MV-4-11 (cell line): ENCODE measurements around the gene LRRC49.

Experiments
- DNase-seq: peaks from one replicate; lab custom pipeline; 2025; lab: John Stamatoyannopoulos, UW

LRRC49 gene

GRCh38 chr15:71091601-71092000 is 199.0 kb downstream of the LRRC49 start:
- no peak for DNase-seq

DNA sequence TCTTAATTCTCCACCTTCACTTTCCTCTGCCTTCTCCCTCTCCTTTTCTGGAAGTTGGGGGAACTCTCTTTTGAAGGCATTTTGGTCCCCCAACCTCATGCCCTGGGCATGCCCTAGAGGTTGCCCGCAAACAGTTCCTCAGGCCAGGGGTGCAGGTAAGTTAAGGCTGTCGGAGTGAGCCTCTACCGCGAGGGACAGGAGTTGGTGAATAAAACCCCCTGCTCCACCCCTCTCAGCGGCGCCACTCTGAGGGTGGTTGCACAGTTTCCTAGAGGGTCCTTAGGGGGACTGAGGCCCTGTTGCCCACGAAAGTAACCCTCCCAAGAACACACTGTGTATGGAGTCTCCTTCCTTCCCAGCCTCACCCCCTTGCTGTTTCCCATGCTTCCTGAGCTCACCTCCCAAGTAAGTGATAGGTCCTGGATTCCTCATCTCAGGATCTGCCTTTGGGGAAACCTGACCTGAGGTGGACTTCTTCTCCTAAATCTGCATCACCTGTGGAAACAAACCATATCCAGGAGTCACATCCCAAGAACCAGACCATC is 199.5 kb downstream of the LRRC49 start:
- no peak for DNase-seq

DNA sequence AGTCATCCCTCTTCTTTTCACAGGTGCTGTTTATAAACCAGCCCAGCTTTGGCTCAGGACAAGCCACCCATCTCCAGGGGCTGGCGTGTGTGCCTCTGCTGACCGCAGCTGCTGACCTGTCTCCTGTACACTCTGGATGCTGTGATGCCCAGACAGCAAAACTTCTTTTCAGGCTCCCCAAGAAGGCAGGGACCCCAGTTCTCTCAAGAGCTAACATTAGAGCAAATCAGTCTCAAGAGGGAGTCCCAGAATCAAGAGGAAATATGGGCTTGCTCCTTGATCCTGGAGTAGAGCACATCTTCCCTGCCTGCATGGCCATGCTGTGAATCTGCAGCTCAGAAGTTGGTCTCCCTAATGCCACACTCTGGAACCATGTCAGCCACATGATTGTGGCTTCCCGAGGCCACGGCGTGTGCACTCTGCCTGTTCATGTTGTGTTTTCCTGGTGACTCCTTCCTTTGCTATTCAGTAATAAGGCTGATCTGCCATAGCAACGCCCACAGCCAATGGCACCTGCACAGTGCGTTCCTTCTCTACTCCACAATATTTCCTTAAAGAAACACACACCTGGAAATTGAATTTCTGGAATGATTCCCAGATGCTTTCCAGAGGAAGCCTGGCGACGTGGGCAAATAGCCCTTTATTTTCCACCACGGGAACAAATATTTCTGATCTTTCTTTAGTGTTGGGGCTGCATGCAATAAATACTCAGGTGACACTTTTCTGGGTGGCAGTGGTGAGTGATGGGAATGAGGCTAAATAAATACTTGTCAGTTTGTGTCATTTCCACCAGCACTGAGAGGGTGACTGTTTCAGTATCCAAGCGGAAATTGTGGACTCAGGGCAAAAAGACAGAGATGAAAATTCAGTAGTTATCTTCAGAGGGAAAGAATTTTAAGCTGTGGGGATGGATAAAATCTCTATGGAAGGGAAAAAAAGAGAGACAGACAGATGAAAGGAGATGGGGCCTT is 200.7 kb downstream of the LRRC49 start:
- no peak for DNase-seq

GRCh38 chr15:71094137-71094536 is 201.5 kb downstream of the LRRC49 start:
- no peak for DNase-seq

DNA sequence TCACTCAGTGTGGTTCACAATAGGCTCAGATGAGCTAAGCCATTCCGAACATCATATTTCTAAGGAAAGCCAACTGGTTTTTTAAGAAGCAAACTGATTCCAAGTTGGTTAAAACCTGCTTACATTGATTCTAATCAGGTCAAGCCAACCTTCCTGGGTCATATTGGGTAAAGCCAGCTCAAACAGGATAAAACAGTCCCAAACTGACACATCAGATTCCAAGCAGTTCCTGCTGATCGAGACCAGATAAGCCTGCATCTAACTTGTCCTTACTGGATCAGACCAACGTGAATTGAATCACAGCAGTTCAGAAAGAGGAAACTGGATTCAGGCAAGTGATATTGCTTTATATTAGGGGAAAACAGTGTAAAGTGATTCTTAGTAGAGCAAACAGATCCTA is 204.1 kb downstream of the LRRC49 start:
- DNase-seq = no peak

DNA sequence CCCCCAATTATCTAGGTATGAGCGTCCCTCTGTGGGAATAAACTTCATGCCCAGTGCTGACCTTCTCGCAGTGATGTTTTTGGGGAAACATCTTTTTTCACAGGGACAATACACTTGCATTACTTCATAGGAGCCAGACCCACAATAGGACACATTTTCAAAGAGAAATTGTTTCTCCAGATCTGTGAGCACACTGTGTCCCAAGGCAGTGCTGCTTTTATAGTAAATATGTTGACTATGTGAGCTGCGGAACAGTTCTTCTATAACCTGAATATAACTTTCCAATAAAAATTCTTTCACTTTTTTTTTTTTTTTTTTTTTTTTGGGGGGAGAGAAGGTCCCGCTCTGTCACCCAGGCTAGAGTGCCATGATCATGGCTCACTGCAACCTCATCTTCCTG is 205.3 kb downstream of the LRRC49 start:
- no peak for DNase-seq

- DNase-seq = no peak
Measured at GRCh38 chr15:71098920-71099319, 206.3 kb downstream of the LRRC49 start.
